GM18508 (cell line): Measurements from ENCODE around the gene PCDHGB4.
"Not testable (repeated sequence)": the region's sequence is repeated elsewhere in the genome, so short reads cannot be mapped to it uniquely, and the experiment has no call there.

Experiments used
- ATAC-seq: cut with Tn5 transposase; IDR thresholded peaks from one replicate; pipeline ENCODE4 v1.9.1; 2021; ENCODE audit warnings: moderate number of reproducible peaks; ENCODE audit not compliant: insufficient read depth, unreplicated experiment

PCDHGB4 gene

GRCh38 chr5:141422742-141423291 lies 35.3 kb downstream of the PCDHGB4 start:
- ATAC-seq: no peak

DNA sequence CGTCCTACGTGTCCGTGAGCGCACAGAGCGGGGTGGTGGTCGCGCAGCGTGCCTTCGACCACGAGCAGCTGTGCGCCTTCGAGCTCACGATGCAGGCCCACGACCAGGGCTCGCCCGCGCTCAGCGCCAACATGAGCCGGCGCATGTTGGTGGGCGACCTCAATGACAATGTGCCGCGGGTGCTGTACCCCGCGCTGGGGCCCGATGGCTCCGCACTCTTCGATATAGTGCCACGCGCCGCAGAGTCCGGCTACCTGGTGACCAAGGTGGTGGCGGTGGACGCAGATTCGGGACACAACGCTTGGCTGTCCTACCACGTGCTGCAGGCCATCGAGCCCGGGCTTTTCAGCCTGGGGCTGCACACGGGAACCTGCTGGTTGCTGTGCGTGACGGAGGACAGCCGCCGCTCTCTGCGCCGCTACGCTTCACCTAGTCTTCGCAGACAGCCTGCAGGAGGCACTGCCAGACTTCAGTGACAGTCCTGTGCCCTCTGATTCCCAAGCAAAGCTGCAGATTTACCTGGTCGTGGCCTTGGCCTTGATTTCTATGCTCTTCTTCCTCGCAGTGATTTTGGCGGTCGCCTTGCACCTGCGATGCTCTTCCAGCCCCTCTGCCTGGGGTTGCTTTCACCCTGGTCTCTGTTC lies 40.4 kb downstream of the PCDHGB4 start:
- ATAC-seq: no peak

- no peak for ATAC-seq
These were observed 43.0 kb downstream of the PCDHGB4 start, which contains the start of gene PCDHGA12 for GRCh38 chr5:141430332-141431113. TSS of gene PCDHGA12 (plus strand) at chr5:141430507. CDS start at chr5:141430760, 253 bp downstream.

GRCh38 chr5:141431286-141431685 lies 43.8 kb downstream of the PCDHGB4 start:
- no peak for ATAC-seq

DNA sequence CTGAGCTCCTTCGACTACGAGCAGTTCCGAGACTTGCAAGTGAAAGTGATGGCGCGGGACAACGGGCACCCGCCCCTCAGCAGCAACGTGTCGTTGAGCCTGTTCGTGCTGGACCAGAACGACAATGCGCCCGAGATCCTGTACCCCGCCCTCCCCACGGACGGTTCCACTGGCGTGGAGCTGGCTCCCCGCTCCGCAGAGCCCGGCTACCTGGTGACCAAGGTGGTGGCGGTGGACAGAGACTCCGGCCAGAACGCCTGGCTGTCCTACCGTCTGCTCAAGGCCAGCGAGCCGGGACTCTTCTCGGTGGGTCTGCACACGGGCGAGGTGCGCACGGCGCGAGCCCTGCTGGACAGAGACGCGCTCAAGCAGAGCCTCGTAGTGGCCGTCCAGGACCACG lies 44.8 kb downstream of the PCDHGB4 start:
- ATAC-seq: not testable (repeated sequence)

GRCh38 chr5:141432726-141433125 lies 45.2 kb downstream of the PCDHGB4 start:
- ATAC-seq: not testable (repeated sequence)

GRCh38 chr5:141434006-141434405 lies 46.5 kb downstream of the PCDHGB4 start:
- ATAC-seq: no peak

- ATAC-seq: no peak
These were observed 49.7 kb downstream of the PCDHGB4 start for GRCh38 chr5:141437221-141437620.

DNA sequence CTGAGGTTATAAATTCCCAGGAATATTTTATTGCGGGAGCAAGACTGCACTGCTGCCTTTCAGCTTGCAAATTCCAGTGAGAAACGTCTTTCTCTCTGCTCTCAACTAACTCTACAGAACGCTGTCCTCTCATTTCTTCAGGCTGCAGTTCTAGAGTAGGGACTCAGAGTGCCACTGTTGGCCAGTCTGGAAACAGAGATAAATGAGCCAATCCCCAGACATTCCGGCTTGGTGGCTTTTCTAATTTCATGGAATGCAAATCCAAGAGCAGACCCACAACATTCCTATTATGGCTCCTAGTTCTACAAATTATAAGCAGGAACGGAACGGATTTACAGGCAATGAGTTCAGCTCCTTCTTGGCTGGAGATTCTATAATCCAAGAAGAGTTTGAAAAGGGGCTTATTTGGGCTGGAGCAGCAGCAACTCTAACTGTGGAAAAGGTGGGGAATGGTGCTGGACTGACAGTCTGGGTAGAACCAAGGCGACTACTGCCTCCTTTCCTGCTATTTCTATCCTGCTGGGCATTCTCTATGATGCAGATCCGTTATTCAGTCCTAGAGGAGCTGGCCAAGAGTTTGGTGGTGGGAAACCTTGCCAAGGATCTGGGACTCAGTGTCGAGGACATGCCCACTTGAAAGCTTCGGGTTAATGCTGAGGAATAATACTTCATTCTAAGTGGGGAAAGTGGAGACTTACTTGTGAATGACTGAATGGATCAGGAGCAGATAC lies 52.1 kb downstream of the PCDHGB4 start:
- no peak for ATAC-seq
